Measurements from ENCODE around the gene FXN. TPM values are rescaled to one million over a fixed set of nuclear protein-coding genes. Genes with fewer than 3 reads are reported as not detected.
A peak's percentile ranks its signal among the peaks of the same experiment; 100 is the strongest.

The FXN gene
- total RNA-seq, 1 experiment from 2014 or later = 24.1 TPM

GRCh38 chr9:69089082-69089481, 53.5 kb downstream of the FXN start:
- ChIA-PET POLR2A (no interaction called here), CTCF (no interaction called here), RAD21 (ENCODE audit: low non-redundant PET in 1 of 2, low total read pairs in 2 of 2, uncharacterized antibody in 2 of 2, unreplicated experiment in 2 of 2) (no interaction called here)
- no peak overlapping the region for H3K4me2 ChIP-seq (ENCODE audit: low read length)
- TF ChIP-seq ZNF274 (IDR thresholded peaks at IDR 0.05; ENCODE audit: low read depth, low read length) (no peak), EZH2 (IDR thresholded peaks at IDR 0.05) (no peak)
- no peaks in the 10 kb centered on the region for H3K79me2 ChIP-seq (ENCODE audit: insufficient read depth, low read length)
- H3K9me2 ChIP-seq (ENCODE audit: insufficient read depth) = no peaks in the 10 kb centered on the region
- H3K4me3 ChIP-seq (replicated peaks in 1 of 2; ENCODE audit: low read depth in 1 of 2, low read length in 2 of 2) = no peak overlapping the region
- no peaks in the 10 kb centered on the region for H3K4me1 ChIP-seq (ENCODE audit: control insufficient read depth in 1 of 2, insufficient read depth in 2 of 2, low read length in 2 of 2)
- no peaks in the 10 kb centered on the region for H3K9me3 ChIP-seq (ENCODE audit: control insufficient read depth in 1 of 2, insufficient read depth in 1 of 2, low read depth in 1 of 2, low read length in 2 of 2)
- no peak overlapping the region for H3K27ac ChIP-seq (ENCODE audit: low read depth, low read length)
- H3K27me3 ChIP-seq (ENCODE audit: insufficient read depth, low read length) = no peaks in the 10 kb centered on the region
- intact Hi-C loops (cut with micrococcal nuclease) = no loop called here
- H3K36me3 ChIP-seq (ENCODE audit: control insufficient read depth in 1 of 2, insufficient read depth in 2 of 2, low read length in 2 of 2) = no peaks in the 10 kb centered on the region
- DNase-seq (ENCODE audit: low read depth, low spot score) (no peak), ATAC-seq (no peak)
- H3K9ac ChIP-seq (ENCODE audit: low read length) = no peak overlapping the region
- H4K20me1 ChIP-seq (ENCODE audit: insufficient read depth) = no peaks in the 10 kb centered on the region
- no peak overlapping the region for H2AFZ ChIP-seq (ENCODE audit: low read depth, low read length, poor library complexity, severe bottlenecking)
- no TSS peak for BruUV-seq (replicated peaks)

- no peak for DNase-seq (ENCODE audit: low read depth, low spot score)
- Histone ChIP-seq H2AFZ (ENCODE audit: low read depth, low read length, poor library complexity, severe bottlenecking) (no peak overlapping the region), H3K27me3 (ENCODE audit: insufficient read depth, low read length) (no peaks in the 10 kb centered on the region), H3K4me1 (ENCODE audit: control insufficient read depth in 1 of 2, insufficient read depth in 2 of 2, low read length in 2 of 2) (no peaks in the 10 kb centered on the region), H3K4me3 (replicated peaks in 1 of 2; ENCODE audit: low read depth in 1 of 2, low read length in 2 of 2) (no peak overlapping the region), H3K9me3 (ENCODE audit: control insufficient read depth in 1 of 2, insufficient read depth in 1 of 2, low read depth in 1 of 2, low read length in 2 of 2) (no peaks in the 10 kb centered on the region), H3K9ac (ENCODE audit: low read length) (no peak overlapping the region), H4K20me1 (ENCODE audit: insufficient read depth) (no peaks in the 10 kb centered on the region), H3K79me2 (ENCODE audit: insufficient read depth, low read length) (no peaks in the 10 kb centered on the region), H3K36me3 (ENCODE audit: control insufficient read depth in 1 of 2, insufficient read depth in 2 of 2, low read length in 2 of 2) (no peaks in the 10 kb centered on the region), H3K4me2 (ENCODE audit: low read length) (no peak overlapping the region), H3K9me2 (ENCODE audit: insufficient read depth) (no peaks in the 10 kb centered on the region), H3K27ac (ENCODE audit: low read depth, low read length) (no peak overlapping the region)
- no peak for TF ChIP-seq ELF1 (IDR thresholded peaks at IDR 0.05; ENCODE audit: borderline replicate concordance, low read depth)
- no peak for TF ChIP-seq POLR2A (IDR thresholded peaks at IDR 0.05; ENCODE audit: borderline replicate concordance, extremely low read depth, insufficient read depth, insufficient read length)
- TF ChIP-seq REST (IDR thresholded peaks at IDR 0.05; ENCODE audit: low read depth) = no peak
- TF ChIP-seq CBX3 (IDR thresholded peaks at IDR 0.05; ENCODE audit: low read depth) = no peak
- no peak for TF ChIP-seq SRF (IDR thresholded peaks at IDR 0.05; ENCODE audit: low read depth)
- no peak for TF ChIP-seq EGR1 (IDR thresholded peaks at IDR 0.05; ENCODE audit: low read depth)
- no peak for TF ChIP-seq JUND (IDR thresholded peaks at IDR 0.05)
- TF ChIP-seq CEBPB (IDR thresholded peaks at IDR 0.05; ENCODE audit: low read depth) = no peak
- TF ChIP-seq ATF3 (IDR thresholded peaks at IDR 0.05) = no peak
- TF ChIP-seq EZH2 (IDR thresholded peaks at IDR 0.05) = no peak
- TF ChIP-seq SP1 (IDR thresholded peaks at IDR 0.05; ENCODE audit: low read depth) = no peak
- ATAC-seq = 0 out of 2 replicates have a peak, but pooled peaks have one; percentile 22
- CTCF ChIA-PET = no interaction called here
- POLR2A ChIA-PET = no interaction called here
- RAD21 ChIA-PET (ENCODE audit: low non-redundant PET in 1 of 2, low total read pairs in 2 of 2, uncharacterized antibody in 2 of 2, unreplicated experiment in 2 of 2) = no interaction called here
- intact Hi-C loops (cut with micrococcal nuclease) = no loop called here
- BruUV-seq (replicated peaks) = no TSS peak
Measured at GRCh38 chr9:69089491-69089890, 53.9 kb downstream of the FXN start.

Measured in HCT116 (cell line).